Fibroblast of lung (primary cell): Measurements from ENCODE around the gene ZBTB7C. TPM values are rescaled to one million over a fixed set of nuclear protein-coding genes. Genes with fewer than 3 reads are reported as not detected.

Experiments
- DNase-seq, 2 donors: peaks; one replicate each; pipeline versions ENCODE4 v3.0.0 to v3.0.0-alpha.2; 2010; ENCODE audit warnings: low read depth in 2 of 2
- H2AFZ ChIP-seq: 2 replicates; pipeline ENCODE4 v1.5.1; 2012; ENCODE audit warnings: low read length, control low read depth, inconsistent platforms
- H3K27ac ChIP-seq: 2 replicates; pipeline ENCODE4 v1.5.1; 2011; ENCODE audit warnings: low read length, control low read depth; ENCODE audit not compliant: insufficient read depth
- H3K27me3 ChIP-seq: 2 replicates; pipeline ENCODE4 v1.5.1; 2011; ENCODE audit warnings: mild to moderate bottlenecking, low read length; ENCODE audit not compliant: control insufficient read depth, insufficient read depth
- H3K36me3 ChIP-seq: 2 replicates; pipeline ENCODE4 v1.5.1; 2011; ENCODE audit warnings: low read length; ENCODE audit not compliant: control insufficient read depth, insufficient read depth
- H3K4me1 ChIP-seq: 2 replicates; pipeline ENCODE4 v1.5.1; 2011; ENCODE audit warnings: low read length; ENCODE audit not compliant: control insufficient read depth, insufficient read depth; ENCODE audit errors: extremely low read depth
- H3K4me2 ChIP-seq: 2 replicates; pipeline ENCODE4 v1.5.1; 2011; ENCODE audit warnings: low read length, control low read depth; ENCODE audit not compliant: insufficient read depth; ENCODE audit errors: extremely low read depth
- H3K4me3 ChIP-seq, 4 experiments: fragments of 200-600 bp in 1 of 4; sonication (generic) in 1 of 4; replicated peaks in 1 of 4; 2 replicates each; pipeline ENCODE4 v1.5.1; 2011 to 2016; ENCODE audit warnings: low read length in 4 of 4, low read depth in 3 of 4, mild to moderate bottlenecking in 3 of 4, control low read depth in 2 of 4, inconsistent platforms in 1 of 4, mixed read lengths in 1 of 4; ENCODE audit not compliant: insufficient read depth in 1 of 4; ENCODE audit errors: control extremely low read depth in 1 of 4
- H3K79me2 ChIP-seq: 2 replicates; pipeline ENCODE4 v1.5.1; 2012; ENCODE audit warnings: mild to moderate bottlenecking, low read length, inconsistent platforms; ENCODE audit not compliant: control insufficient read depth, insufficient read depth
- H3K9ac ChIP-seq: 2 replicates; pipeline ENCODE4 v1.5.1; 2011; ENCODE audit warnings: mild to moderate bottlenecking, low read length, control low read depth; ENCODE audit not compliant: insufficient read depth
- H3K9me3 ChIP-seq: 2 replicates; pipeline ENCODE4 v1.5.1; 2012; ENCODE audit warnings: low read depth, low read length; ENCODE audit not compliant: control insufficient read depth, insufficient read depth
- H4K20me1 ChIP-seq: 2 replicates; pipeline ENCODE4 v1.5.1; 2011; ENCODE audit warnings: low read length; ENCODE audit not compliant: control insufficient read depth, insufficient read depth; ENCODE audit errors: extremely low read depth
- CTCF ChIP-seq, 2 donors: IDR thresholded peaks in 1 of 2; conservative IDR thresholded peaks in 1 of 2; 1 replicate in 1 of 2; 2 replicates in 1 of 2; pipeline ENCODE4 v1.5.1; 2011 to 2012; ENCODE audit warnings: low read length in 2 of 2, control low read depth in 1 of 2, inconsistent platforms in 1 of 2, low read depth in 1 of 2, mild to moderate bottlenecking in 1 of 2
- EZH2 ChIP-seq: IDR thresholded peaks from 2 replicates; pipeline ENCODE4 v1.5.1; 2012; ENCODE audit warnings: low read length, control low read depth, mild to moderate bottlenecking; ENCODE audit errors: missing control alignments
- polyA plus RNA-seq, 2 donors: library from polyadenylated mRNA; depleted of rRNA in 1 of 2; stranded (reverse) in 1 of 2; unstranded in 1 of 2; fragments of >200 nt; gene quantifications; 2 replicates each; pipeline ENCODE4 v1.2.1, GENCODE V29; 2011 to 2012; ENCODE audit warnings: missing spikeins in 1 of 2
- total RNA-seq: library from RNA; depleted of rRNA; stranded (reverse); fragments of >200 nt; gene quantifications from 2 replicates; pipeline ENCODE4 v1.2.1, GENCODE V29; 2014

Gene ZBTB7C
- total and polyA plus RNA-seq, 2 donors (not counting 1 experiment from before 2014, with no cell fraction given) = 0.19 to 0.33 TPM

- DNase-seq = no peak
- no peaks in the 10 kb centered on the region for H3K36me3 ChIP-seq
- no peak overlapping the region for H2AFZ ChIP-seq
- H3K79me2 ChIP-seq = no peaks in the 10 kb centered on the region
- no peaks in the 10 kb centered on the region for H3K27me3 ChIP-seq
- TF ChIP-seq CTCF (conservative IDR thresholded peaks at IDR 0.05 in 1 of 2, IDR thresholded peaks at IDR 0.05 in 1 of 2; ENCODE audit: low read depth in 1 of 2, low read length in 2 of 2) (no peak), EZH2 (no peak)
- H3K4me3 ChIP-seq = no peak overlapping the region
- no peaks in the 10 kb centered on the region for H3K4me1 ChIP-seq
- no peak overlapping the region for H3K4me2 ChIP-seq
- no peak overlapping the region for H3K9ac ChIP-seq
- no peaks in the 10 kb centered on the region for H4K20me1 ChIP-seq
- no peaks in the 10 kb centered on the region for H3K9me3 ChIP-seq
- H3K27ac ChIP-seq = no peak overlapping the region
Measured at GRCh38 chr18:48201337-48202005, 207.7 kb downstream of the ZBTB7C start.

- no peaks in the 10 kb centered on the region for H3K27me3 ChIP-seq
- no peak overlapping the region for H3K9ac ChIP-seq
Measured at GRCh38 chr18:48200631-48201336, 208.4 kb downstream of the ZBTB7C start.

More at GRCh38 chr18:48200631-48201336, 208.4 kb downstream of the ZBTB7C start:
- Histone ChIP-seq H3K79me2 (no peaks in the 10 kb centered on the region), H4K20me1 (no peaks in the 10 kb centered on the region), H3K4me2 (no peak overlapping the region), H3K27ac (no peak overlapping the region), H2AFZ (no peak overlapping the region), H3K4me3 (no peak overlapping the region), H3K36me3 (no peaks in the 10 kb centered on the region), H3K9me3 (no peaks in the 10 kb centered on the region), H3K4me1 (no peaks in the 10 kb centered on the region)
- TF ChIP-seq CTCF (conservative IDR thresholded peaks at IDR 0.05 in 1 of 2, IDR thresholded peaks at IDR 0.05 in 1 of 2; ENCODE audit: low read depth in 1 of 2, low read length in 2 of 2) (no peak), EZH2 (no peak)
- DNase-seq = no peak
